Activated CD8-positive, alpha-beta memory T cell treated with anti-CD3 and anti-CD28 coated beads for 1 hour (primary cell): ENCODE data around the gene SPTLC3.

Experiments
- DNase-seq, 2 donors: peaks; one replicate each; pipeline ENCODE4 v3.0.0-alpha.2; 2020; ENCODE audit warnings: low read depth in 1 of 2; ENCODE audit errors: extremely low read depth in 1 of 2

SPTLC3 gene

GRCh38 chr20:13130061-13130706 is 121.4 kb downstream of the SPTLC3 start:
- DNase-seq = no peak

DNA sequence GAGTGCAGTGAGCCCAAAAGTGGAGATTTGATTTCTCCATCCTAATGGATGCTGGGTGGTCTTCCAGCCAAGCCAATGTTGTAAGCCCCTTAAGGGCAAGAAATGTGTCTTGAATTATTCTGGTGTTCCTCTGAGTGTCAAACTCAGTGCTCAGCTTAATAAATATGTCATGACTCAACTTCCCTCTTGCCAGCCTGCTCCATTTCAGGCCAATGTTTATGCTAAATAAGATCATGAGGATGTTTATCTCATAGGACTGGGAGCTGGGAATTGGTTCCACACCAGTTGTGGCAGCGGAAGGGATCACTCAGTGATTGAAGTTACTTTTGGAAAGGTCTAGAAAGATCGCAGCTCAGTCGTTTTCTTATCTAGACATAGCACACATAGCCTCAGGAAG is 121.9 kb downstream of the SPTLC3 start:
- no peak for DNase-seq

GRCh38 chr20:13131688-13132087 is 122.9 kb downstream of the SPTLC3 start:
- DNase-seq = no peak

DNA sequence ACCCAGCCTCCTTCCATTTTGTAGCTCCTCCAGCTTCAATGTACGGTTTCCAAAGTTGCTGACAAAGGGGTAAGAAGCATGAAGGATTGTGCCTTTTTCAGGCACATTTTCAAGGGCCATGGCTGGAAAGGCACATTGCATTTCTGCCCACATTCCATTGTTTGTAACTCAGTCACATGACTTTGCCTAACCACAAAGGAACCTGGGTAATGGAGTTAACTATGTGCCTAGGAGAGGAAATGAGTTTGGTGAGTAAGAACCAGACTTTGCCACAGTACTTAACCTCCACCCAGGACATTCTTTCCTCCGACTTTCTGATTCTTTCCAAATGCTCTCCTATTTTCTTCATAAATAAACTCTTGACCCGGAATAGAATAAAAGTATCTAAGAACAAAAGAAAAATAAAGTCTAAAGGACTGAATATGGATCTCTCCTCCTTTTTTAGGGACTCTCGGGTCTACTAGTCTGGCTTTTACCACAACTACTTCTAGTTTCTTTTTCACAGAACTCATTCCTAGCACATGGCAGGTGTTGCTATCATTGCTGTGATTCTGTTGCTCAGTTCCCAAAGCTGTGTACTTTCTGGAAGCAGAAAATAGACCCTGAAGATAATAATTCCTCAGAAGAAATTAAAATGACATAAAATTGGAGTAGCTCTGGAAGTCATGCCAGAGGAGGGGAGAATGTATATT is 130.8 kb downstream of the SPTLC3 start:
- DNase-seq = no peak

DNA sequence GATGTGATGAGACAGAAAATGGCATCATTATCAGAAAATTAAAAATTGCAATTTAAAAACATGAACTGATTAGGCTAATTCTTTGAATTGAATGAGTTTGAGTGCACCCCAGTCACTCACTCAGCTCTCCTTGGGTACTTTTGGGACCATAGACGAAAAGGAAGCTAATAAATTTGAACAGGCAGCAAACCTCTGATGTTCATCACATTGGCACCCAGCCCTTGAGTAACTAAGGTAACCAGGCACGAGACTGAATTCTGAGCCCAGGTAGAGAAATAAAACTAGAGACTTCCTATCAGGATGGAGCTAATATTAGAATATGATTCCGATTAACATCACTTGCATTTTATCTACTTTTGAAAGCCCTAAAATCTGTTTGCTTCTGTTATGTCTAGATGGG is 131.4 kb downstream of the SPTLC3 start:
- no peak for DNase-seq

- DNase-seq = no peak
Observed at GRCh38 chr20:13140775-13141174, 132.0 kb downstream of the SPTLC3 start.

DNA sequence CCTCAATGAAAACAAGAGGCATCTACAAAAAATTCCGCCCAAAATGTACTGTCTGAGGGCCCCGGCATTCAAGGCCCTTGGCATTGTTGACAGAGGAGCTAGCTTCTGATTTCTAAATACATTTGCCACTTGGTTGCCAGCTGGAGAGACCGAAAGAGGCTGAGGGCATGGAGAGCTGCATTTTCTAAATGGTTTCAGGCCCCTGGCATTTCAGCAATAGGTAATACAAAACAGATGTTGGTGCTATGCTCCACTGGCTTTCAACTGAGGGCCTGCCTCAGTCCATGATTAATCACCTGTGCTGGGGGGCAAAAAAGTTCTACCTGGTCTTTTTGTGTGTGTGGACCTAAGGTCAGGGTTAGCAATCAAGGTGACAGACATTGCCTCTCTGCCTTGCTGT is 132.8 kb downstream of the SPTLC3 start:
- no peak for DNase-seq

DNA sequence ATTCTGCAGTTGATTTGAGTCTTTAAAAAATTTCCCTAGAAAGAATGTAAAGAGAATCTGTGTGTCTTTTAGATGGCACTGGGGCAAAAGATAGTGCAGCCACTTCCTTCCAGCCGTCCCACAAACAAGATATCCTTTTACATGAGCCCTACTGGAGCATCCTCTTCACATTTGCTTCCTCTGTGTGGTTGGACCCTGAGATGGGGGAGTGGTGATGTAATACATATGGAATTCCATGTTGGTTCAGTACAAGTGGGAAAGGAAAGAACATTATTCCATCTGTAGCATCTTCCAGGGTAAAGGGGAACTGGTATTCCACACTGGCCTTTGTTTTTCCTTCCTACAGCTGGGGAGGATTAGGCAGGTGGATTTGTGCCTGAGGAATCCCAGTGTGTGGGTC is 133.4 kb downstream of the SPTLC3 start:
- no peak for DNase-seq

- DNase-seq = no peak
Observed at GRCh38 chr20:13147071-13147963, 138.5 kb downstream of the SPTLC3 start.

GRCh38 chr20:13147971-13148370 is 139.2 kb downstream of the SPTLC3 start:
- no peak for DNase-seq

GRCh38 chr20:13148402-13148801 is 139.6 kb downstream of the SPTLC3 start:
- no peak for DNase-seq

DNA sequence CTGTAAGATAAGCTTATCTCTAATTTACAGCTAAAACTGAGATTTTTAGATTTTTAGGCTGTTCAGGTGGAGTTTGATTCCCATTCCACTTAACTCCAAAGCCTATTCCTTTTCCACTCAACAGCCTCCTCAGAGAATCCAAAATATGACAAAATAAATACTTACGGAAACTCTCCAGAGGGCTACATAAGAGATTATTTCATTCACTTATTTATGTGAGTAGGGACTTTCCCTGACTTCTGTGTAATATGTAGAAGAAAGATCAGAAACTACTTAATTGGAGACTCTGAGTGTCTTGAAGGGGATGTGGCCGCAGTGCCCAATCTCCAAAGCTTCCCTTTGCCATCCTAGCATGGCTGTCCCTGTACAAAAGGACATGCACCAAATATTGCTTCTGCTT is 140.2 kb downstream of the SPTLC3 start:
- DNase-seq = no peak

DNA sequence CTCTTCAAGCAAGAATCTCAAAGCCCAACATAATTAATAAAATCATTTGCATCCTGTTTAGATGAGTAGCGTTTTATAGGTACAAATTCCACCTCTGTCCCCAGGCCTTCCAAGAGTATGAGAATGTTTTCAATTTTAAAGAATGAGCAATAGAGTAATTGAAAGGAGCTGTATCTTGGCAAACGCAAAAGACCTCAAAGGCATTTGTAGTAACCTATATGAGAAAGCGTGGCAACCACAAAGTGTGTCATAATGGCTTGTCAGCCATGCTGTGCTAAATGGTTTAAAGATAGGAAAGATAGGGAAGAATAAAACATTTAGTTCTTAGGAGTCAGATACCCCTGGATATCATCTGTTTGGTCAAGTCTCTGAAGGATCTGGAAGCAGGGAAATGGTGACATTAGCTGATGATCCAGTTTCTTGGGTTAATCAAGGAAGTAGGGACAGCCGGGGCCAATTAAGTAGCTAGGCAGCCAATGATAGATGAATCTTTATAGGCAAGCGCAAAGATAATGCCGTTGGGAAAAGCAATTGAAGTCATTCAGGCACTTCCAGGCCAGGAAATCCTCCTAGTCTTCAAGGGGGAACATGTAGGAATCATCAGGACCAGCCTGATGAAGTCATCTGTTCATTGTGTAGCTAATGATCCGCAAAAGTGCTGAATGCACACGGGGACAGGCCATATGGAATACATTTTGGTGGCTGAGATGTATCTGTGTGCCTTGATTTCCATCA is 140.8 kb downstream of the SPTLC3 start:
- DNase-seq = no peak

GRCh38 chr20:13158369-13158768 is 149.6 kb downstream of the SPTLC3 start:
- DNase-seq = no peak

DNA sequence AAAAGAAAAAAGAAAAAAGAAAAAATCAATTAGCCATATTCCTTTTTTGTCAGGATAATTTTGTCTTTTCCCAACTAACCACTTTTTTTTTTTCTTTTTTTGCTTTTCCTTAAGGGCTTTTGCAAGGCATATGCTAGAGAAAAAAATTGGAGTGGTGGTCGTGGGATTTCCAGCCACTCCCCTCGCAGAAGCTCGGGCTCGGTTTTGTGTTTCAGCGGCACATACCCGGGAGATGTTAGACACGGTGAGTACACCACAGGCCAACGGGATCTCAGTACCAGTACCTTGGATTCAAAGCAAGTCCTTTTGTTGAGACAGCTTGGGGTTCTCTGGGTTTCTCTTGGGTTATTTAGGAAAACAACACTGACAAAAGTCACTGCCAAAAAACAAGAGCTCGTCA is 151.1 kb downstream of the SPTLC3 start:
- DNase-seq = no peak

DNA sequence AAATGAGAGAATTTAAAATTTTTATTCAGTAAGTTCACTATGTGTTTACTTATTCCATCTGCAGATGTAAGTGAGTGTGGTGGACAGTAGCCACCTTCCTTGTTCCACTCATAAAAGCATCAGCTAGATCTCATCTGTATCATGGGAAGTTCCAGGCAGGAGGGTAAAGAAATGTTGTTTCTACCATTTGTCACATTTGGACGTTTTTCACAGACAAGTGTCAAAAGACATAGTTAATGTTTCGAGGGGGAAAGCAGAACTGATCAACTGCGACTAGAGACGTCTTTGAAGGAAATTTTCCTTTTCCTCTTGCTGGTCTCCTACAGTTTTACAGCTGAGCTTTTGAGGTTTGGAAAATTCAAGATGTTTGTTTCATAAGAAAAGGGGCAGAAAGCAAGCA is 156.4 kb downstream of the SPTLC3 start:
- DNase-seq = no peak

DNA sequence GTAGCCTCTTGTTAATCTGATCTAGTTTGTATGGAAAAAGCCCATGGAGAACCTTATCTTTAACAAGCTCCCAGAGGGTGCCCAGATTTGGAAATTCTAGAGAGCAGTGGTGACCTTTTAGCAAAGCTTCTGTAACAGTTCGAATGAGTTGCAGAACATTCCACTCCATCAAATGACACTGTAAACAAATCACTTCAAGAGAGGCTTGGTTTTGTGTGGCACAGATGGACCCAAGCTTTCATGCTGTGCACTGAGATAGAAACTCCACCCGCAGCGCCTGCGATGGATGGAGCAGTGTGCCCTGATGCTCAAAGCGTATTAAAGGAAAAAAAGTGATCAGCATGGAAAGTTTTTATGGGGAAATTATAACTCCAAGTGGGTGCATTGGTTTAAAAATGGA is 157.2 kb downstream of the SPTLC3 start:
- DNase-seq = no peak

DNA sequence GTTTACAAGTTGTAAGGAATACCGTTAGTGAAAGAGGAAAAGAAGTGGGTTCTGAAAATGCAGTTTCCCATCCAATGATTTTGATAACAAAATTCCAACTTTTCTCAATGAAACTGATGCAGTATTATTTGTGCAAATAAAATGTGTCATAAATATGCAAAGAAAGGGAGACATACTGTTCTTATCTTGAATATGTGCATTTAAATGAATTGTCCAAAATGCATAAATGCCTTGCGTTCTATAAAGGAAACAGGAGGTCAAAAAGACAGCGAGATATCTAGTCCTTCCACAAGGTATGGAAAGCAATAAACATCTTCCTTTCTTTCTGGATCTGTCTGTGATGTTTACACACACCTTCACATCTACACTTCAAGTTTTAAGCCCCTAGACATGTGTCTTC is 157.7 kb downstream of the SPTLC3 start:
- no peak for DNase-seq

- no peak for DNase-seq
Observed at GRCh38 chr20:13169086-13169485, 160.3 kb downstream of the SPTLC3 start.

- no peak for DNase-seq
Observed at GRCh38 chr20:13170771-13171170, 162.0 kb downstream of the SPTLC3 start.

- DNase-seq = no peak
Observed at GRCh38 chr20:13173201-13173600, 164.4 kb downstream of the SPTLC3 start.
